SU-DHL-6 (cell line): Measurements from ENCODE around the gene EYS.

Source experiments
- H2AFZ ChIP-seq: fragments of 200-600 bp; sonication (generic); 2 replicates; pipeline ENCODE4 v1.6.1; 2014; ENCODE audit warnings: low read depth, mild to moderate bottlenecking, moderate library complexity, mixed read lengths, antibody characterized with exemption, low read length; ENCODE audit not compliant: severe bottlenecking
- H3F3A ChIP-seq: fragments of 200-600 bp; shearing (Covaris generic); 2 replicates; pipeline ENCODE4 v1.6.0; 2016; ENCODE audit warnings: antibody characterized with exemption, mild to moderate bottlenecking; ENCODE audit not compliant: insufficient read depth
- H3K27ac ChIP-seq: fragments of 200-600 bp; sonication (generic); 2 replicates; pipeline ENCODE4 v1.5.1; 2016; ENCODE audit warnings: low read depth, mild to moderate bottlenecking, low read length, moderate library complexity, mixed read lengths
- H3K27me3 ChIP-seq: fragments of 200-600 bp; sonication (generic), shearing (Covaris generic); 2 replicates; pipeline ENCODE4 v1.6.0; 2014; ENCODE audit warnings: mild to moderate bottlenecking, low read length
- H3K36me3 ChIP-seq: fragments of 200-600 bp; sonication (generic); 2 replicates; pipeline ENCODE4 v1.6.1; 2014; ENCODE audit warnings: mild to moderate bottlenecking, low read length, mixed read lengths
- H3K4me2 ChIP-seq: fragments of 300-600, 200-600 bp; shearing (Covaris generic), sonication (generic); 2 replicates; pipeline ENCODE4 v1.6.0; 2014; ENCODE audit warnings: low read length, low read depth, mild to moderate bottlenecking; ENCODE audit not compliant: poor library complexity, severe bottlenecking
- H3K4me3 ChIP-seq: fragments of 200-600 bp; sonication (generic); 2 replicates; pipeline ENCODE4 v1.5.1; 2014; ENCODE audit warnings: antibody characterized with exemption, low read length, mild to moderate bottlenecking, mixed read lengths; ENCODE audit not compliant: insufficient read depth, poor library complexity, severe bottlenecking
- H3K79me2 ChIP-seq: fragments of 200-600 bp; sonication (generic); 2 replicates; pipeline ENCODE4 v1.6.1; 2014; ENCODE audit warnings: mild to moderate bottlenecking, low read length, moderate library complexity; ENCODE audit not compliant: insufficient read depth
- H3K9ac ChIP-seq: fragments of 200-600 bp; sonication (generic); 2 replicates; pipeline ENCODE4 v1.7.0; 2014; ENCODE audit warnings: mild to moderate bottlenecking, low read length
- H3K9me2 ChIP-seq: fragments of 200-600 bp; sonication (generic); replicated peaks from 2 replicates; pipeline ENCODE4 v1.6.1; 2014; ENCODE audit warnings: low read length; ENCODE audit not compliant: insufficient read depth
- H3K9me3 ChIP-seq: fragments of 200-600 bp; sonication (generic); 2 replicates; pipeline ENCODE4 v1.6.1; 2014; ENCODE audit warnings: low read length, mixed read lengths; ENCODE audit not compliant: insufficient read depth
- H4K20me1 ChIP-seq: fragments of 200-600 bp; sonication (generic); 2 replicates; pipeline ENCODE4 v1.6.1; 2014; ENCODE audit warnings: low read depth, mild to moderate bottlenecking, antibody characterized with exemption, low read length, moderate library complexity, mixed read lengths
- CTCF ChIP-seq: fragments of 200-600 bp; sonication (generic); IDR thresholded peaks from one replicate; pipeline ENCODE4 v1.5.1; 2017; ENCODE audit warnings: antibody characterized with exemption, mild to moderate bottlenecking, low read length, moderate library complexity; ENCODE audit not compliant: insufficient read depth, poor library complexity, severe bottlenecking
- EZH2phosphoT487 ChIP-seq: fragments of 200-600 bp; sonication (generic), shearing (Covaris generic); conservative IDR thresholded peaks from 2 replicates; pipeline ENCODE4 v1.6.1; 2018; ENCODE audit warnings: mild to moderate bottlenecking, antibody characterized with exemption, low read length, moderate library complexity, mixed read lengths

The EYS gene

GRCh38 chr6:65436281-65436680 is 270.7 kb downstream of the EYS start:
- no peak overlapping the region for H3K4me2 ChIP-seq
- no peaks in the 10 kb centered on the region for H3K79me2 ChIP-seq
- H3K36me3 ChIP-seq = no peaks in the 10 kb centered on the region
- H3K9me3 ChIP-seq = no peaks in the 10 kb centered on the region
- H3K9me2 ChIP-seq = no peaks in the 10 kb centered on the region
- no peak overlapping the region for H3K4me3 ChIP-seq
- H4K20me1 ChIP-seq = no peaks in the 10 kb centered on the region
- no peaks in the 10 kb centered on the region for H3K27me3 ChIP-seq
- no peak overlapping the region for H3K27ac ChIP-seq
- no peaks in the 10 kb centered on the region for H3F3A ChIP-seq
- no peak overlapping the region for H3K9ac ChIP-seq
- H2AFZ ChIP-seq = no peak overlapping the region
- TF ChIP-seq EZH2phosphoT487 (no peak), CTCF (no peak)

- no peak overlapping the region for H3K9ac ChIP-seq
- H3K4me2 ChIP-seq = no peak overlapping the region
- H3K27me3 ChIP-seq = no peaks in the 10 kb centered on the region
- H3K9me3 ChIP-seq = no peaks in the 10 kb centered on the region
- no peak overlapping the region for H3K4me3 ChIP-seq
- no peaks in the 10 kb centered on the region for H3K9me2 ChIP-seq
- no peaks in the 10 kb centered on the region for H3F3A ChIP-seq
- no peak for TF ChIP-seq EZH2phosphoT487
- no peak for TF ChIP-seq CTCF
- no peaks in the 10 kb centered on the region for H3K36me3 ChIP-seq
- no peak overlapping the region for H2AFZ ChIP-seq
- H4K20me1 ChIP-seq = no peaks in the 10 kb centered on the region
- no peak overlapping the region for H3K27ac ChIP-seq
- no peaks in the 10 kb centered on the region for H3K79me2 ChIP-seq
Observed at GRCh38 chr6:65416621-65417020, 290.4 kb downstream of the EYS start.

- Histone ChIP-seq H3K9ac (no peak overlapping the region), H3K27me3 (no peaks in the 10 kb centered on the region), H3K27ac (no peak overlapping the region), H3K36me3 (no peaks in the 10 kb centered on the region), H4K20me1 (no peaks in the 10 kb centered on the region; the same call in 1 of the 2 replicates), H3K79me2 (no peaks in the 10 kb centered on the region), H3K9me3 (no peaks in the 10 kb centered on the region), H3F3A (no peaks in the 10 kb centered on the region), H3K4me3 (no peak overlapping the region), H3K9me2 (no peaks in the 10 kb centered on the region), H2AFZ (no peak overlapping the region), H3K4me2 (no peak overlapping the region)
- TF ChIP-seq EZH2phosphoT487 (no peak), CTCF (no peak)
Observed at GRCh38 chr6:65410309-65410708, 296.7 kb downstream of the EYS start.
